Stimulated activated effector memory CD8-positive, alpha-beta T cell treated with anti-CD3 and anti-CD28 coated beads, Interleukin-12 subunit alpha, Interleukin-12 subunit beta, amount 100 ng/mL, for 72 hours (primary cell): ENCODE measurements around the gene ELMO1.

ENCODE experiments used
- ATAC-seq: fragments of 150-1000 bp; cut with Tn5 transposase; 2 replicates; pipeline ENCODE4 v1.10.0; 2021
- DNase-seq, 2 donors: peaks; one replicate each; pipeline ENCODE4 v3.0.0; 2021 to 2022; ENCODE audit warnings: low spot score in 2 of 2
- H3K27ac Mint-ChIP-seq: one replicate; pipeline ENCODE4 v1.8.0; 2022; ENCODE audit warnings: mild to moderate bottlenecking, mixed read lengths
- H3K36me3 Mint-ChIP-seq: one replicate; pipeline ENCODE4 v1.8.0; 2022; ENCODE audit warnings: mild to moderate bottlenecking, mixed read lengths
- H3K4me1 Mint-ChIP-seq: one replicate; pipeline ENCODE4 v1.8.0; 2022; ENCODE audit warnings: mixed read lengths
- H3K4me3 Mint-ChIP-seq: one replicate; pipeline ENCODE4 v1.8.0; 2022; ENCODE audit warnings: mild to moderate bottlenecking, mixed read lengths
- H3K9me3 Mint-ChIP-seq: one replicate; pipeline ENCODE4 v1.8.0; 2022; ENCODE audit warnings: mixed read lengths

The ELMO1 gene

DNA sequence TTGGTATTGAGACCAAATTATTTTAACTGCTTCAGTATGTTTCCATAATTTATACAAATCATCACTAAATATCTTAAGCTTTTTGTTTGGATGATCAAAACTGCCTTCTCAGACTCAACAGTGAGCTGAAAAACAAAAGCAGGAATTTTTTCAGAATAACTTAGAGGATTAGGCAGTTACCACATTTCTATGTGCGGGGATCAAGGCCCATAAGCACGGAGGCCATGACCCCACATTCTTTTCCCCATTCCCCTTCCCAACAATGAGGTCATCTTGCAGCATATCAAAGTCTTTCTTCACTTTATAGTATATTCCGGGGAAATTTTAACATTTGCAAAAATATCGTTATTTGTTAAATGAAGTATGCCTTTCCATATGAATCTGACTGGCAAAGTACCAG is 125.8 kb downstream of the ELMO1 start:
- no peak overlapping the region for H3K27ac Mint-ChIP-seq
- H3K4me3 Mint-ChIP-seq: no peak overlapping the region
- peaks cover 27% of the 10 kb centered on the region for H3K36me3 Mint-ChIP-seq
- no peaks in the 10 kb centered on the region for H3K9me3 Mint-ChIP-seq
- H3K4me1 Mint-ChIP-seq: peaks cover 6% of the 10 kb centered on the region
- ATAC-seq (no peak), DNase-seq (no peak)

DNA sequence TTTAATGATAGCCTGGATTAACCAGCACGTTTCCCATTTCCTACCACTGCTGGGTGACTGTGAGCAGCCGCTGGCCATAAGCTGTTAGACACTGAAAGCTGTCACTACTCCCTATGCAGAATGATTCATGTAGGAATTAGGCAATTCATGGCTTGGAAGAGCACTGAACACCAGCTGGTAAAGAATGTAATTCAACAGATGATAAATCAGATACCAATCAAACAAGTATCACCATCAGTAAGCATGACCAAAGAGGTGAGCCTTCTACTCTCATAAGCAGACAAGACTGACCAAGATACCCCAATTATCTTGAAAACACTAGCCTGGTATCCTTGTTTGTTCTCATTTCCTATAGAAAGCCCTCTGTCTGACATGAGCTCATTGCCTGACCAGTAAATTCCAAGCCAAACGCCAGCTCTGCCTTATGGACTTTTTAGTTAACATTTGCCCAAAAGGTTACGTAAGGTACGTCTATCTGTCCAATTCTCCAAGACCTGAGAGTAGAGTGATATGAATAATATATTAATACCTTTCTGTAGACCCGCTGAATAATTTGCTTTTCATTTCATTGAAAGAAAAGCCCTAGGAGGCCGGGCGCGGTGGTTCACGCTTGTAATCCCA is 127.7 kb downstream of the ELMO1 start:
- H3K9me3 Mint-ChIP-seq: no peaks in the 10 kb centered on the region
- ATAC-seq (no peak), DNase-seq (no peak)
- peaks cover 16% of the 10 kb centered on the region for H3K4me1 Mint-ChIP-seq
- H3K4me3 Mint-ChIP-seq: no peak overlapping the region
- H3K36me3 Mint-ChIP-seq: peaks cover 14% of the 10 kb centered on the region
- no peak overlapping the region for H3K27ac Mint-ChIP-seq

DNA sequence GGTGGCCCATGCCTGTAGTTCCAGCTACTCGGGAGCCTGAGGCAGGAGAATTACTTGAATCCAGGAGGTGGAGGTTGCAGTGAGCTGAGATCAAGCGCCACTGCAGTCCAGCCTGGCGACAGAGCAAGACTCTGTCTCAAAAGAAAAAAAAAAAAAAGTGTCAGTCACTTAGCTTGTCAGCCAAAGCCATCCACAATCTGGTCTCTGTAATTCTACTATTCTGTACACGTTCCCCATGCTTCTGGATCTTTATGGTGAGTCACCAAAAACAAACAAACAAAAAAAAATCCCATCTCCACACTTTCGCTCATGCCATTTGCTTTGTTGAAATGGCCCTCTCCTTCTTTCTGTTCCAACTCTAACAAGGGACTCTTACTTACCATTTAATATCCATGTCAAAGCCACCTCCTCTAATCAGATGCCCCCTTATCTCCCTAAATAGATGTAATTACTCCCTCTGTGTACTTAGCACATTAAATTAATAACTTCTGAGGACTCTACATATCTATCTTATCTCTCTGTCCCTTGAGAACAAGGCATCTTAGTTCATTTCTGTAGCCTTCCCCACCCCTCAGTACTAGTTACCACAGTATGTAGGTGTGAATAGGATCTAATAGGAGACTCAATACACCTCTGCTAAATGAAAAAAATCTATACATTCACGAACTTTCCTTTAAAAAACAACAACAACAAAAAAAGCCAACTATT is 128.4 kb downstream of the ELMO1 start:
- DNase-seq (no peak), ATAC-seq (no peak)
- Mint-ChIP-seq H3K27ac (no peak overlapping the region), H3K4me3 (no peak overlapping the region), H3K36me3 (peaks cover 8% of the 10 kb centered on the region), H3K9me3 (no peaks in the 10 kb centered on the region), H3K4me1 (peaks cover 16% of the 10 kb centered on the region)

DNA sequence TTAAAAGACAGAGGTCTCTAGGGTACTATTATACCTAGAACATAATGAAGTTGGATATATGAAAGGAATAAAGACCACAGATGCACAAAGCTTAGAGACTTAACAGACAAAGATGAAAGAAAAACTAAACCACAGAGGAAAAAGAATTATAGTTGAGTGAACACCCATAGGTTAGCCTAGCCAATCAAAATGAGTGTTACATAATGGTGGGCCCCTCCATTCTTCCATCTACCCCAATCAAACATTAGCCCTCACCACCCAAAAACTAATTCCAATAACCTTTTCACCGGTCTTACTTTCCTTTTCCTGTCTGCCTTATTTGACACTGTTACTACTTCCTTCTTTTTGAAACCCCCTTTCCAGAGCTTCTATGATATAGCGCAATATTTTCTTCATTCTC is 130.1 kb downstream of the ELMO1 start:
- DNase-seq: no peak
- ATAC-seq: no peak
- Mint-ChIP-seq H3K4me1 (peaks cover 16% of the 10 kb centered on the region), H3K9me3 (no peaks in the 10 kb centered on the region), H3K27ac (no peak overlapping the region), H3K4me3 (no peak overlapping the region), H3K36me3 (peaks cover 8% of the 10 kb centered on the region)

DNA sequence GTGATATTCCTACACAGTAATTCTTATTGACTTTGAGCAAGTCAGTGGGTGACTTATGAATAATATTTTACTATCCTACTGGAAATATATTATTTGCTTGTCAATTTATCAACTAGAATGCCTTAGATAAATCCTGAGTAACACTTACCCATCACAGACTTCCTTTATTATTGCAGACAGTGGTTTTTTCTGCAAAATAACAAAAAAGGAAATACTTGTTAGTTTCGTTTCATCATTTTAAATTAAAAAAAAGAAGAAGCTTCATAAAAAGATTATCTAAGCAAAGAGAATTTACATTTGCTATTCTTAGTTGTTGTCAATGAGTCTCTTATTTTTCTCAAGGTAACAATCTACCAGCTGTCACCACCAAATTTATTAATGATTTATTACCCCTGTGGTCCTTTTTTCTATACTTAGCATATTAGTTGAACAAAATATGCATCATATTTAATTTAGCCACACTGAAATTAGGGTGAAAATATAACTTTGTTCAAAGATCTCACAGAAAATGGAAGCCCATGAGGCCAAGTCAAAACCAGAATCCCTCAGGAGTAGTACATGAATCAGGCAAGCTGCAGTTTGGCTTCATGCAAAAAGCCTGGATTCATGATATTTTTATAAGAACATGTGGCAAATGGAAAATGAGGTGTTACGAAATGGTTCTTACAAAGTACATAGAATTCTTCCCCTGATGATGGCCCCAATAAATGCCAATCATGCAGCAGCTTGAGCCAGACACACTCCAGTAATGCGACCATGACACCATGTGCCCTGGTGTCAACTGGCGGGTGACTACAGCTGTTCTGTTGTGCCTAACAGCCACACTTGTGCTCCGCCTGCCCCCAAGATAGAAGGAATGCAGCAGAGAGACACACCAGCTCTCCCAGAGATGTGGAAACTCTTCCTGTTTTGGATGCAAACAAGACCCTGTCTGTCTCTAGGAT is 132.6 kb downstream of the ELMO1 start:
- no peak for DNase-seq
- no peak overlapping the region for H3K4me3 Mint-ChIP-seq
- H3K36me3 Mint-ChIP-seq: peaks cover 12% of the 10 kb centered on the region
- H3K9me3 Mint-ChIP-seq: no peaks in the 10 kb centered on the region
- peaks cover 28% of the 10 kb centered on the region for H3K4me1 Mint-ChIP-seq
- H3K27ac Mint-ChIP-seq: no peak overlapping the region
- no peak for ATAC-seq

DNA sequence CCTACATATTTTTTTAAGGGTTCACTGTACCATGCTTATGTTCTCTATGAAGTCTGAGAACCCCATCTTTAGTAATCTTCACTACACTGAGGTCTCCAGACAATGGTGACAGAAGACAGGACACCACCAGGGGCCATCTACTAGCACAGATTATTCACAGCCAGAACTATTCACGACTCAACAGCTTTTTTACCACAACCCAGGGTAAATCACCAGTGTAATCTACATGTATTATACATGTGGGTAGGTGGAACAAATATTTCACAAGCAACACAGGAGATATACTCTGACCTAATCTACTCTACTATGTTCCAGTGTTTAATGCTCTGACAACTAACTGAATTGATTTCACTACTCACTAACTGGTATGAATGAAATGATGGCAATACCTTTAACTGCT is 136.1 kb downstream of the ELMO1 start:
- ATAC-seq (peak; percentile 79), DNase-seq (no peak)
- H3K9me3 Mint-ChIP-seq: no peaks in the 10 kb centered on the region
- peaks cover 29% of the 10 kb centered on the region for H3K36me3 Mint-ChIP-seq
- peaks cover 58% of the 10 kb centered on the region for H3K4me1 Mint-ChIP-seq
- H3K27ac Mint-ChIP-seq: peak overlapping the region; percentile 41
- no peak overlapping the region for H3K4me3 Mint-ChIP-seq

DNA sequence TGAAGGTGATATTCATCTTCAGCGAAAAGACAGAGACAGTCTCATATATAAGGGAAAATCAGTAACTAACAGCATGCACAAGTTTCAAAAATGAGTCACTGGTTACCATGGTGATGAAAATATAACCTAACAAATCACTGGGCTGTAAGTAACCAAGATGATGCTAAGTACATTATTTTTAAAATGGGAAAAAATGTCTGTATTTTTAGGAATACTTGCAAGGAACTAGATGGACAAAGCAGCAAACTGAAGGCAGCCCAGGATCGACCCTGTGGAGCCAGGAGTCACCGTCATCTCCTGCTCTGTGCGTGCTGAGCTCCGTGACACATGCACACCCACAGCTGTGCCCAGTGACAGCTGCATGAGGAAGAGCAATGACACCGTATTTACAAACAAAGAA is 137.3 kb downstream of the ELMO1 start:
- Mint-ChIP-seq H3K4me3 (peak overlapping the region; percentile 39), H3K36me3 (peaks cover 29% of the 10 kb centered on the region), H3K27ac (peak overlapping the region; percentile 92), H3K9me3 (no peaks in the 10 kb centered on the region), H3K4me1 (peaks cover 46% of the 10 kb centered on the region)
- DNase-seq (no peak), ATAC-seq (peak; percentile 94)

DNA sequence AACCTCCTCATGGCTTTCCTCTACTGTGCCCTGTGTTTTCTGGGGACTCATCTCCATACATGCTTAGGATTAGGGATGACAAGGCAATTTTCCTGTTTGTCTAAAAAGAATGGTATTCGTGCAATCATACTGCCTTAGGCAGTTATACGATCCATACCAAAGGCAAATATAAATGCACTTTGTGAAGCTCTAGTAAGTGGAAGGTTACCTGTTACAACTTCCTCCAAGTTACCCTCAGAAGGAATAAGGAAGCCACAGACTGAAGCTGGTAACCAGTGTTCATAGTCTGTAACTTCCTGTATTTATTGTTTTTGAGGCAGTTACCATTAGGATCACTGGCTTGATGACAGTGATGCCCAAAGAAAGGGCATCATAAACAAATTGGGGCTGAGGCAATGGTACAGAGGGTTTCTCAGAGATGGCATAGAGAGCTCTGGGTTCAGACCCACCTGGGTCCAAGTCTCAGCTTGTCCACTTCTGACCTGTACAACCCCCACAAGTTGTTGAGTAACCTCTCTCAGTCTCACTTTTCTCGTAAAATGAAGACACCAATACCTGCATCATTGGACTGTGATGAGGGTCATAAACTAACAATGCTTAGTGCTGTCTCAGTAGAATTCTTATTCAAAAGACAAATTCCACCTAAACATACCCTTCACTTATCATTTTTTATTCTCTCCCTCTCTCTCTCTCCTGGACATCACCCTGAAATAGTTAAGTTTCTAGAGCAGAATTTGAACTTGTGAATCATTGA is 138.2 kb downstream of the ELMO1 start:
- H3K9me3 Mint-ChIP-seq: no peaks in the 10 kb centered on the region
- DNase-seq: no peak
- H3K36me3 Mint-ChIP-seq: peaks cover 37% of the 10 kb centered on the region
- peak overlapping the region; percentile 92 for H3K27ac Mint-ChIP-seq
- H3K4me1 Mint-ChIP-seq: peaks cover 43% of the 10 kb centered on the region
- ATAC-seq: no peak
- H3K4me3 Mint-ChIP-seq: peak overlapping the region; percentile 39

DNA sequence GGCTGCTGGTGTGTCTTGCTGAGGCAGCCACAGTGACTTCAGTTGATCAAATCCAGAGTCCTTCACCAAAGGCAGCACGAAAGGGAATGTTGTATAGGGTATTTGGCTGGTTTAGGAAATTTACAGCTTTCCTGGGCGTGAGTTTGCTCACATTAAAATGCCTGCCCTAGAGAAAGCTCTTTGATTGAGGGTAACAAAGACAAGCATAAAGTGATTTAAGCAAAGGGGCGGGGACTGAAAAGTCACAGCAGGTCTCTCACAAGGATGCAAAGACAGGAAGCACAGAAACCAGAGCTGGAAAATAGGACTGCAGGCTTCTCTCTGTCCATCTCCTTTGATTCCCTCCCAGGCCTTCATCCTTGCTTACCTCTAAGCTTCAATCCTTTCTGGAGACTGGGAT is 139.2 kb downstream of the ELMO1 start:
- H3K4me3 Mint-ChIP-seq: no peak overlapping the region
- ATAC-seq (no peak), DNase-seq (no peak)
- peaks cover 44% of the 10 kb centered on the region for H3K36me3 Mint-ChIP-seq
- H3K9me3 Mint-ChIP-seq: no peaks in the 10 kb centered on the region
- H3K27ac Mint-ChIP-seq: peak overlapping the region; percentile 92
- peaks cover 43% of the 10 kb centered on the region for H3K4me1 Mint-ChIP-seq

DNA sequence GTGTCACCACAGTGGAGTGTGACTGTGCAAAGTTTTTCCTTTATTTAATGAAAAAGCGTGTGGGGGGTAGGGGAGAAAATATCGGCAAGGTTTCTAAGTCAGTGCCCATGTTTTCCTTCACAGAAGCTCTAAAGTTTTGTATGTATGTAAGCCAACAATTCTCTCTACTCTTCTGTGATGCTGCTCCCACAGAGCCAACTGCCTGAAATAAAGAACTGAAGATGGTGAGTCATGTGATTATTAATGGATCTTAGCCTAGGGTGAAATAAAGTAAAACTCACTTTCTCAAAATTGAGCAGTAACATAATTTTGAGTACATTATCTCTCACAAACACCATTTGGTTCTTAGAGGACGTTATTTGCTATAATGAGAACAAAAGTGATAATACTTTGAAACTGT is 143.7 kb downstream of the ELMO1 start:
- DNase-seq: no peak
- Mint-ChIP-seq H3K9me3 (peaks cover 2% of the 10 kb centered on the region), H3K36me3 (peaks cover 47% of the 10 kb centered on the region), H3K27ac (no peak overlapping the region), H3K4me3 (no peak overlapping the region), H3K4me1 (peaks cover 25% of the 10 kb centered on the region)
- no peak for ATAC-seq

DNA sequence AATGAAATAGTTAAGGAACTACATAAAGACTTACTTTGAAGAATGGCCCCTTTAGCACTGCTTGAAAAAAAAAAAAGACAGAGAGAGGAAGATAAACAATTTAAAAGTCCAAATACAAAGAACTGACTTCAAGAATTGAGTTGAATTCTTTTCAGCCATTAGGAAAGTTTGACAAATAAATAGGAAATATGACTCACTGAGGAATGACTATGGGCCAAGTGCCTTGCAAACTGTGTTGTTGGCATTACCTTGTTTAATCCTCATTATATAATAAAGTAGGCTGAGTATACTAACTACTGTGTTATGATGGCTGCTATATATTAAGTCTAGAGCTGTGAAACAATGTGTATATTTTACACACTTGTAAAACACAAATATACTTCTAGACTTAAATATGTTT is 151.1 kb downstream of the ELMO1 start:
- no peak for ATAC-seq
- no peak for DNase-seq
- peaks cover 6% of the 10 kb centered on the region for H3K36me3 Mint-ChIP-seq
- H3K4me3 Mint-ChIP-seq: no peak overlapping the region
- peaks cover 2% of the 10 kb centered on the region for H3K9me3 Mint-ChIP-seq
- H3K27ac Mint-ChIP-seq: no peak overlapping the region
- peaks cover 5% of the 10 kb centered on the region for H3K4me1 Mint-ChIP-seq

DNA sequence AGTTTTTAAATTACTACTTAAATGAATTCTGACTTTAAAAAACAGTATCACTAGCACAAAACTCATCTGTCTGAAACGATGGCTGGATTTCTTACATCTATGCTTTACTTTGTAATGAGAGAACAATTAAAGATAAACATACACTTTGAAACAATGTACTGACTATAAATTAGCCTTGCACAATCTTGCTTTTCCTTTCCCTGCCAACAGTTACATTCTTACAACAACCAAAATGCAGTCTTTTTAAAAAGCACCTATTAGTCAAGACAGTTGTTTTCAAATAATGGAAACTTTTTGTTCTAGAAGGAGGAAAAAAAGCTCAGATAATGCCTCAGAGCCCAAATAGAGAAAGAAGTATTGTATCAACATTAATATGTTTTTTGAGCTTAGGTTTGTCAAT is 153.3 kb downstream of the ELMO1 start:
- ATAC-seq (no peak), DNase-seq (no peak)
- Mint-ChIP-seq H3K27ac (no peak overlapping the region), H3K9me3 (no peaks in the 10 kb centered on the region), H3K4me1 (peaks cover 6% of the 10 kb centered on the region), H3K36me3 (peaks cover 4% of the 10 kb centered on the region), H3K4me3 (no peak overlapping the region)

DNA sequence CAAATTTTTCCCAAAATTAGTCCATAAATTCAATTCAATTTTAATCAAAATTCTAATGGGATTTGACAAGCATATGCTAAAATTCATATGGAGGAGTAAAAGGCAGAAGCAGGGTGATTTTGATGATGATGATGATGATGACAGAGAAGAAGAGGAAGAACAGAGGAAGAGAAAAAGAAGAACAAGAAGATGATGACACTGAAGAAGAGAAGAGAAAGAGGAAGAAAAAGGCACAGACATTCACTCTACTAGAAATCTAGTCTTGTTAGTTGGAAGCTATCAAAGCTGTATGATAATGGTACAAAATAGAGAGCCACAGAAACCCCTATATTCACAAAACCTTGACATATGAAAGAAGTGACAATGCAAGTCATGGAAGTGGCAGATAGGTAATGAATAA is 157.9 kb downstream of the ELMO1 start:
- no peaks in the 10 kb centered on the region for H3K9me3 Mint-ChIP-seq
- H3K4me3 Mint-ChIP-seq: no peak overlapping the region
- H3K27ac Mint-ChIP-seq: no peak overlapping the region
- ATAC-seq (no peak), DNase-seq (no peak)
- peaks cover 4% of the 10 kb centered on the region for H3K36me3 Mint-ChIP-seq
- peaks cover 14% of the 10 kb centered on the region for H3K4me1 Mint-ChIP-seq

DNA sequence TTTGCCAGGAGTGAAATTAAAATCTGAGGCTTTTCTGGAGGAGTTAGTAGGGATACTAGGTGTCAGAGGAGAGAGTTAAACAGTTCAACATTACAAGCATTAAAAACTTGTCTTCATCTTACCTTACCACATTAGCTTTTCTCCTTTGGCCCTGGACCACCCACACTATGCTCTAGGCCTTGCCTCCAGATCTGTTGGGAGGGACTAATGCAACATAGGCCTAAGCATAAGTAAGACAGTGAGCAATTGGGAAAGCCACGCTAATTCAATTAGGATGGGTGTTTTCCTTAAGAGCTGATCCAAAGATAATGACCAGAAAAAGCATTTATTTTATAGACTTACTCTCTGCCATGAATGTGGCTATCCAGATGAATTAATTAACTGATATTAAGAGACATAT is 158.9 kb downstream of the ELMO1 start:
- peaks cover 4% of the 10 kb centered on the region for H3K36me3 Mint-ChIP-seq
- DNase-seq: no peak
- H3K4me3 Mint-ChIP-seq: no peak overlapping the region
- H3K4me1 Mint-ChIP-seq: peaks cover 23% of the 10 kb centered on the region
- no peak for ATAC-seq
- H3K9me3 Mint-ChIP-seq: no peaks in the 10 kb centered on the region
- H3K27ac Mint-ChIP-seq: peak overlapping the region; percentile 30

DNA sequence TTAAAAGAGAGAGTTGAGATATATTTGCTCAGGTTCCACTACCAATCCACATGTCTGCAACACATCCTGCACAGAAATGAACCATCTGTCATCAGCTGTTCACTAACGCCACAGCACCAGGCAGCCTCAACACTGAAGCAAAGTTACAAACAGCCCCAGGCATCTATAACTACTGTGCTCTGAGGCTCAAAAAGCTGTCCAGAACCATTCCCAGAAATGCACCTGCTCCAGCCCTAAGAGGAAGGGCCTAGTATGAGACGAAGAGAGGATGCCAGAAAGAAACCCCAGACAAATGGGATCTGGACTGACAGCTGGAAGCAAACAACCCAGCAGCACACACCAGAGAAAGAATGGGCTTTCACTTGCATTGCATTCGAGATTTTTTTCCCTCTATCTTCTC is 159.3 kb downstream of the ELMO1 start:
- ATAC-seq: no peak
- DNase-seq: no peak
- Mint-ChIP-seq H3K36me3 (peaks cover 4% of the 10 kb centered on the region), H3K27ac (peak overlapping the region; percentile 30), H3K4me1 (peaks cover 26% of the 10 kb centered on the region), H3K4me3 (no peak overlapping the region), H3K9me3 (no peaks in the 10 kb centered on the region)
